Sigmoid colon (tissue), 4 donors: ENCODE measurements around the gene ADCY5.

Source experiments
- EP300 ChIP-seq, 4 donors: sonication (generic); formaldehyde crosslinking; IDR thresholded peaks; one replicate each; pipeline ENCODE4 v1.6.1; 2017; ENCODE audit warnings: antibody characterized with exemption in 4 of 4
- POLR2A ChIP-seq, 2 donors: fragments of 450-650 bp; IDR thresholded peaks; one replicate each; pipeline ENCODE4 v1.6.1; 2016; ENCODE audit warnings: antibody characterized with exemption in 2 of 2, mild to moderate bottlenecking in 2 of 2, moderate library complexity in 2 of 2
- POLR2AphosphoS5 ChIP-seq, 4 donors: sonication (generic); formaldehyde crosslinking; IDR thresholded peaks; one replicate each; pipeline ENCODE4 v1.6.1; 2017; ENCODE audit warnings: antibody characterized with exemption in 4 of 4
- TF ChIP-seq, protein P1 (sequence below), 4 experiments: fragments of 450-650 bp in 3 of 4; fragments of 200-600 bp in 1 of 4; IDR thresholded peaks; one replicate each; pipeline ENCODE4 v1.5.1; 2016 to 2019; ENCODE audit warnings: antibody characterized with exemption in 4 of 4, mild to moderate bottlenecking in 3 of 4, moderate library complexity in 2 of 4

DNA sequence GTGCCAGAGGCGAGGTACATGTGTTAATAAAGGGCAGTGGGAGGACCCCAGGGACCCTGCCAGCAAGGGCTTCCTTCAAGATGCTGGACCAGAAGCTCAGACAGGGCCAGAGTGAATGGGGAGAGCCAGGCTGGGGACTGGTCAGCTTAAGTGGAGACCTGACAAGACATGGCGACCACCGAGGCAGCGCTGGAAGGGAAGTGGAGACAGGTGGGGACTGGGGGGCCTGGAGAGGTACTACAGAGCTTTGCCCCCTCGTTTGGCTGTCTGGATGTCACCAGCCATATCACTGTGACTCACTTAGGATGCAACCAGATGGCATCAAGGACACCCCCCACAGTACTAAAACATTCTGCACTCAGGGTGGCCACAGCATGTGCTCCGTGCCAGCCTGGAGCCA, 97.9 kb downstream of the ADCY5 start:
- TF ChIP-seq EP300 (IDR thresholded peaks at IDR 0.05), result no peak
- TF ChIP-seq, protein P1, sequence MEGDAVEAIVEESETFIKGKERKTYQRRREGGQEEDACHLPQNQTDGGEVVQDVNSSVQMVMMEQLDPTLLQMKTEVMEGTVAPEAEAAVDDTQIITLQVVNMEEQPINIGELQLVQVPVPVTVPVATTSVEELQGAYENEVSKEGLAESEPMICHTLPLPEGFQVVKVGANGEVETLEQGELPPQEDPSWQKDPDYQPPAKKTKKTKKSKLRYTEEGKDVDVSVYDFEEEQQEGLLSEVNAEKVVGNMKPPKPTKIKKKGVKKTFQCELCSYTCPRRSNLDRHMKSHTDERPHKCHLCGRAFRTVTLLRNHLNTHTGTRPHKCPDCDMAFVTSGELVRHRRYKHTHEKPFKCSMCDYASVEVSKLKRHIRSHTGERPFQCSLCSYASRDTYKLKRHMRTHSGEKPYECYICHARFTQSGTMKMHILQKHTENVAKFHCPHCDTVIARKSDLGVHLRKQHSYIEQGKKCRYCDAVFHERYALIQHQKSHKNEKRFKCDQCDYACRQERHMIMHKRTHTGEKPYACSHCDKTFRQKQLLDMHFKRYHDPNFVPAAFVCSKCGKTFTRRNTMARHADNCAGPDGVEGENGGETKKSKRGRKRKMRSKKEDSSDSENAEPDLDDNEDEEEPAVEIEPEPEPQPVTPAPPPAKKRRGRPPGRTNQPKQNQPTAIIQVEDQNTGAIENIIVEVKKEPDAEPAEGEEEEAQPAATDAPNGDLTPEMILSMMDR (IDR thresholded peaks at IDR 0.05), result no peak
- TF ChIP-seq POLR2A (IDR thresholded peaks at IDR 0.05), result no peak
- TF ChIP-seq POLR2AphosphoS5 (IDR thresholded peaks at IDR 0.05), result no peak
